Stimulated activated CD4-positive, alpha-beta T cell treated with anti-CD3 and anti-CD28 coated beads, Interleukin-1b, Interleukin-23, amount 100 ng/mL, for 1 hour (primary cell): ENCODE results near the gene SMYD3.

Source experiments
- DNase-seq, 2 donors: peaks; one replicate each; pipeline ENCODE4 v3.0.0-alpha.2; 2020; ENCODE audit warnings: low read depth in 2 of 2

SMYD3 gene

DNA sequence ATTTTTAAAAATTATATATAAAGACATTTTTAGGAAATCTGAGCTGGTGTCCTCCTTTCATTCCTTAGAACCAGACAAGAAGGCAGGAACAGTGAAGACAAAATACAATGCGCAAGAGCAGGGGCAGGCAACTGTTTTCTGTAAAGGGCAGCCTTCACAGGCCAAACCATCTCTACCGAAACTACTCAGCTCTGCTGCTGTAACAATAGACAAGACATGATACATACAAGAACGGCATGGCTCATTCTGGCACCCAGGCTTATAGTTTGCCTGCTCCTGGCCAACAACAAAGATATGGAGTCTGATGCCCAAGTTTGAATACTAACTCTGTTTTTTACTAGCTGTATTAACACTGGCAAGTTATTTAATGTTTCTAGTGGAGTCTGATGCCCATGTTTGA lies 232.0 kb downstream of the SMYD3 start:
- DNase-seq: no peak

- no peak for DNase-seq
These were observed 232.9 kb downstream of the SMYD3 start for GRCh38 chr1:246274186-246274585.

DNA sequence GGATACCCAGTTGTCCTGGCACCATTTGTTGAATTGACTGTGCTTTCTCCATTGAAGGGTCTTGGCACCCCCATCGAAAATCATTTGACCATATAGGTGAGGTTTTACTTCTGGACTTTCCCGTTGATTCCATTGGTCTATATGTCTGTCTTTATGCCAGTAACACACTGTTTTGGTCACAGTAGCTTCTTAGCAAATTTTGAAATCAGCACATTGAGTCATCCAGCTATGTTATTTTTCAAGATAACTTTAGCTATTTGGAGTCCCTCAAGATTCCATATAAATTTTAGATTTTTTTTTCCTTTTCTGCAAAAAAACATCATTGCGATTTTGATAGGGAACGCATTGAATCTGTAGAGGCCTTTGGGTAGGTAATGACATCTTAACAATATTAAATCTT lies 235.6 kb downstream of the SMYD3 start:
- no peak for DNase-seq

- no peak for DNase-seq
These were observed 236.8 kb downstream of the SMYD3 start for GRCh38 chr1:246270236-246270635.

- DNase-seq: no peak
These were observed 237.6 kb downstream of the SMYD3 start for GRCh38 chr1:246269466-246269865.

GRCh38 chr1:246267896-246268295 lies 239.2 kb downstream of the SMYD3 start:
- no peak for DNase-seq

GRCh38 chr1:246267426-246267825 lies 239.7 kb downstream of the SMYD3 start:
- DNase-seq: no peak

DNA sequence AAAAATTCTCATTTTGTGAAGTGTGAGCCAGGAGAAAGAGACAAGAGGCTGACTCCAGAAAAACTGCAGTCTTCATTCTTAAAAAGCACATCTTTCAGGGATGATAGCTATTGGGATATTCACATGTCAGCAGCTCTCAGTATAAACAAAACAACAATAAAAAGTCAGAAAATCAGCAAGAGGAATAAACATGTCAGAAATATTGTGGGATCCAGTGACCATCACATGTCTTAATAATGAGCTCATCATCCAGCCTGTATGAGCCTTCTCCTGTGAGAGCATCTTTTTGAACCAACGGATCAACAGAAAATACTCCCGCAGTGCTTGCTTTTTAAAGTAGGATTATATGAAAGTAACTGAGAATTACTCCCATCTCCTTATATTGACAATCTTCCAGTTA lies 241.6 kb downstream of the SMYD3 start:
- no peak for DNase-seq

- no peak for DNase-seq
These were observed 244.8 kb downstream of the SMYD3 start for GRCh38 chr1:246262281-246262680.

DNA sequence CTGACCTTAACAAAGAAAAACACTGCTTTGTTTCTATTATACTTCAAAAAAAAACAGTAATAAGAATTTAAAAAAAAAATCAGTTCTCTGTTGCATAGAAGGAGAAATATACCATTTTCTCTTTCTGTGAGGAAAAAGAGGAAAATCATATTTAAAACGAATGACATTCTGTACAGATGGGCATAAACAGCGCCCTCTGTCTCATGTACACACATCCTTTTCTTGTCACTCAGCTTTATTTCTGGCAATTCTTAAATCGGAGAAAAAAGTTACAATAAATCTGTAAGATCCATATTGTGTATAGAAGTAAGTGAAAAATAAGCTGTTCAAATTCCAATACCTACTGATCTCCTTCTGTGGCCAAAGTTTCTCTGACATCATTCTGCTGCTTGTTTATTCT lies 245.4 kb downstream of the SMYD3 start:
- DNase-seq: no peak

- no peak for DNase-seq
These were observed 248.8 kb downstream of the SMYD3 start for GRCh38 chr1:246258250-246258649.

- no peak for DNase-seq
These were observed 251.3 kb downstream of the SMYD3 start for GRCh38 chr1:246255773-246256172.

DNA sequence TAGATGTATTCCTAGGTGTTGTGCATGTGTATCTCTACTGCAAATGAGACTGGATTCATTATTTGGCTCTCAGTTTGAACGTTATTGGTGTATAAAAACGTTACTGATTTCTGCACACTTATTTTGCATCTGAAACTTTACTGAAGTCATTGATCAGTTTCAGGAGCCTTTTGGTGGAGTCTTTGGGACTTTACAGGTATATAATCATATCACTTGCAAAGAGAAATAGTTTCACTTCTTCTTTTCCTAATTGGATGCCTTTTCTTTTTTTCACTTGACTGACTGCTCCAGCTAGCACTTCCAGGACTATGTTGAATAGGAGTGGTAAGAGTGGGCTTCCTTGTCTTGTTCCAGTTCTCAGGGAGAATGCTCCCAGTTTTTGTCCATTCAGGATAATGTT lies 252.2 kb downstream of the SMYD3 start:
- DNase-seq: no peak

DNA sequence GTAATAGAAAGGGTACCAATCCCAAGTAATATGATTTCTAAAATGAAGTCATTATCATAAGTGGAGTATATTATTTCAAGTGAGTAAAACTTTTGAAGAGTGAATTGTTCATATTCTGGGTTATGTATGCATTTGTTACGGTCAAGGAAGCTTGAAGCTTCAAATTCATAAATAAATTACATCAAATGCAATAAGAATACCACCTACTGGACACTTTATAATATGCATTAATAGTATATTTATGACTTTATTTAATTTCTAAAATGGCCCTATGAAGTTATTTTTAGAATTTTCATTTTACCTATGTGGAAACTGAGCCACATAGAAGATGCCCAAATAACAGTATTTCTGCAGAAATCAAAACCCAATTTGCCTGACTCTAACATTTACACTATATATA lies 260.6 kb downstream of the SMYD3 start:
- no peak for DNase-seq

GRCh38 chr1:246245541-246245940 lies 261.5 kb downstream of the SMYD3 start:
- DNase-seq: no peak

DNA sequence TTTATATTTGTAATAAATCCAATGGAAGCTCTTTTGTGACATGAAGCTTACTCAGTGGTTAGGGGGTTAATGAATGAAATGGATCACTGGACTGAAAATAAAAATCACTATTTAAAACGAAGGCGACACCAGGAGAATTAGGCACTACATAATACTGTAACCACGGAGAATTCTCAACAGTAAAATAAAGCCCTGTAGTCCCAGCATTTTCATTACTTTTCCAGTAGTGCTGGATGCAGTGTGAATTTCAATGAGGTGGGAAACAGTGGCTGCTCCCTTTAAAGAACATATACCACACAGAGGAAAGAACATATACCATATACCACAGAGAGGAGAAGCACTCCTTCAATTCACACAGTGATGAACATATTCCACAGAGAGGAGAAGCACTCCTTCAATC lies 275.0 kb downstream of the SMYD3 start:
- DNase-seq: no peak

- no peak for DNase-seq
These were observed 281.0 kb downstream of the SMYD3 start for GRCh38 chr1:246226041-246226440.

GRCh38 chr1:246221485-246222255 lies 285.4 kb downstream of the SMYD3 start:
- no peak for DNase-seq

DNA sequence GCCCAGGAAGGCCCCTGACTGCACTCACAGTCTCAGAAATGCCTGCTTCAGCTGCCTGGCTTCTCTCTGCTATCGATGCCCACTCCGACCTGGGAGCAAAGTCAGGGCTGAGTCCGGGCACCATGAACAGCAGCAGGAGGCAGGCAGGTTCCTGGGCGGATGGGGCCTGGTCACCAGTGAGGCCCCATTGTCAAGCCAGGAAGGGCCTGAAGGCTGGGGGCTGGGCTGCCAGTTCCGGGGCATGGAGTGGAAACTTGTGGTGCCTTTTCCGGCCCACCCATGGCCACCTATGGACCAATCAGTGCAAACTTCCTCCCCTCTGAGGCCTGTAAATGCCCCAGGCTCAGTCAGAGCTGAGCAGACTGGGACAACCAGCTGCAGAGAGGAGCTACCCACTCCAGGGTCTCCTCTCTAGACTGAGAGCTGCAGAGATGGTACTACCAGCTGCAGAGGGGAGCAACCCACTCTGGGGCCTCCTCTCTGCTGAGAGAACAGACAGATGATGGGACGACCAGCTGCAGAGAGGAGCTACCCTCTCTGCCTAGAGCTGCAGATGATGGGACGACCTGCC lies 286.5 kb downstream of the SMYD3 start:
- DNase-seq: no peak

DNA sequence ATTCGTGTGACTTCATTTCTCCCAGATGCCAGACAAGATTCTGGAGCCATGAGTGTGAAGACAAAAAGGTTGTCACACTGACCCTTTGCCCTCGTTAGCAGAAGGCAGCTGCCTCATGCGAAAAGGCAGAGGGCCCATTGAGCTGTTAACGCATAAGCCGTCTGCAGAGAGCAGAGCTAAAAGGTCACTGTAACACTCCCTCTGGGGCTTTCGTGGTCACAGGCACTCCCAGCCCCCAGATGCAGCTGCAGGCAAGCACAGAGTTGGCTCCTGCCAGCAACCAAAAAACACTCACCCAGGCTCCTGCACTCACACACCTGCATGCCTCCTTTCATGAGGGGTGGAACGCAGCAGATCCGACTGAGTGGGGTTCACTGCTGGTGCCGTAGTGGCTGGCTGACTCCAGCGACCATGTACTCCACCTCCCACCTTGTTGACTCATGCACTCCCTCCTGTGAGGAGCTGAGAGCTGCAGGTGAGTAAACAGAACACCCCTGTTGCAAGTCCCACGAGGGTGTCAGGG lies 287.5 kb downstream of the SMYD3 start:
- DNase-seq: no peak

GRCh38 chr1:246218686-246219085 lies 288.4 kb downstream of the SMYD3 start:
- DNase-seq: no peak

- DNase-seq: no peak
These were observed 290.2 kb downstream of the SMYD3 start for GRCh38 chr1:246216906-246217305.

GRCh38 chr1:246215510-246215903 lies 291.6 kb downstream of the SMYD3 start:
- DNase-seq: no peak
